Testis (tissue), 3 donors: Measurements from ENCODE around the gene CDPF1. TPM values are rescaled to one million over a fixed set of nuclear protein-coding genes. Genes with fewer than 3 reads are reported as not detected.

ENCODE experiments used
- DNase-seq: peaks from one replicate; pipeline ENCODE4 v3.0.0-alpha.2; 2019
- H3K27ac ChIP-seq, 2 donors: fragments of 200-600 bp; sonication (generic); one replicate each; pipeline ENCODE4 v1.5.1; 2019
- H3K27me3 ChIP-seq: fragments of 200-600 bp; sonication (generic); one replicate; pipeline ENCODE4 v1.5.1; 2019
- H3K36me3 ChIP-seq: fragments of 200-600 bp; sonication (generic); one replicate; pipeline ENCODE4 v1.5.1; 2017; ENCODE audit warnings: low read depth; ENCODE audit errors: missing control alignments
- H3K4me1 ChIP-seq: fragments of 200-600 bp; sonication (generic); one replicate; pipeline ENCODE4 v1.5.1; 2019
- H3K4me3 ChIP-seq, 2 donors: fragments of 200-600 bp; sonication (generic); one replicate each; pipeline ENCODE4 v1.5.1; 2017 to 2019
- H3K9me3 ChIP-seq: fragments of 200-600 bp; sonication (generic); one replicate; pipeline ENCODE4 v1.5.1; 2017
- POLR2A ChIP-seq: fragments of 450-650 bp; IDR thresholded peaks from one replicate; pipeline ENCODE4 v1.6.1; 2017; ENCODE audit warnings: antibody characterized with exemption, mild to moderate bottlenecking, moderate library complexity
- WGBS, 2 donors: methylation state at CpG; one replicate each; pipeline ENCODE4 v1.1.5; 2018; 5-methylcytosine and 5-hydroxymethylcytosine counted together
- intact Hi-C: fragments of 100-400 bp; cut with DNase I; formaldehyde crosslinking; loops from one replicate; pipeline ENCODE4 v1.15.1; 2023; ENCODE audit warnings: low total_unique reads
- polyA plus RNA-seq: library from polyadenylated mRNA; stranded (reverse); fragments of 350-450 nt; fragmentation: Illumina TruSeq; extraction: RNeasy Lipid Tissue Mini Kit (QIAGEN cat#74804); gene quantifications from one replicate; pipeline ENCODE4 v1.2.3, GENCODE V29; 2014; ENCODE audit warnings: low read depth, low replicate concordance; ENCODE audit not compliant: insufficient read depth
- total RNA-seq, 2 donors: library from RNA; depleted of rRNA; stranded (reverse); fragments of >200 nt; gene quantifications; one replicate each; pipeline ENCODE4 v1.2.3, GENCODE V29; 2016
- TF ChIP-seq, protein P1 (sequence below), 3 experiments: fragments of 450-650 bp in 2 of 3; fragments of 200-600 bp in 1 of 3; sonication (generic) in 1 of 3; IDR thresholded peaks; one replicate each; pipeline ENCODE4 v1.5.1; 2016 to 2019; ENCODE audit warnings: antibody characterized with exemption in 3 of 3, mild to moderate bottlenecking in 2 of 3, moderate library complexity in 1 of 3

CDPF1 gene
- total and polyA plus RNA-seq, 3 donors from 2014 or later = 6.0 to 12.2 (median 11.0) TPM

DNA sequence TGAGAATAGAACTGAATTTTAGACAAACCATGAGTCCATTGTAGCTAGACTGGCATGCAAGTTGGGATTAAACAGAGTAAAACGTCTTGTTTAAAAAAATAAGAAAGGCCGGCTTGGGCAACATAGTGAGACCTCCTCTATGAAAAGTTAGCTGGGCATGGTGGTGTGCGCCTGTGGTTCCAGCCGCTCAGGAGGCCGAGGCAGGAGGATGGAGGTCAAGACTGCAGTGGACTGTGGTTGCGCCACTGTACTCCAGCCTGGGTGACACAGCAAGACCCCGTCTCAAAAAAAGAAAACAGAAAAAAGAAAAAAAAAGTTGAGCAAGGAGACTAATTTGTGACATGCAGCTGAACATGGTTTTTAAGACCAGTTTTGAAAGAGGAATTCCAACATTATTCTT, 23.5 kb downstream of the CDPF1 start:
- Histone ChIP-seq H3K9me3 (no peaks in the 10 kb centered on the region), H3K27me3 (no peaks in the 10 kb centered on the region), H3K4me1 (no peaks in the 10 kb centered on the region), H3K4me3 (no peak overlapping the region), H3K36me3 (no peaks in the 10 kb centered on the region), H3K27ac (no peak overlapping the region)
- WGBS, 2 donors = 89 to 94% methylated on average over 7 of the region's 7 CpGs
- intact Hi-C loops = no loop called here
- no peak for DNase-seq
- no peak for TF ChIP-seq POLR2A
- TF ChIP-seq, protein P1, sequence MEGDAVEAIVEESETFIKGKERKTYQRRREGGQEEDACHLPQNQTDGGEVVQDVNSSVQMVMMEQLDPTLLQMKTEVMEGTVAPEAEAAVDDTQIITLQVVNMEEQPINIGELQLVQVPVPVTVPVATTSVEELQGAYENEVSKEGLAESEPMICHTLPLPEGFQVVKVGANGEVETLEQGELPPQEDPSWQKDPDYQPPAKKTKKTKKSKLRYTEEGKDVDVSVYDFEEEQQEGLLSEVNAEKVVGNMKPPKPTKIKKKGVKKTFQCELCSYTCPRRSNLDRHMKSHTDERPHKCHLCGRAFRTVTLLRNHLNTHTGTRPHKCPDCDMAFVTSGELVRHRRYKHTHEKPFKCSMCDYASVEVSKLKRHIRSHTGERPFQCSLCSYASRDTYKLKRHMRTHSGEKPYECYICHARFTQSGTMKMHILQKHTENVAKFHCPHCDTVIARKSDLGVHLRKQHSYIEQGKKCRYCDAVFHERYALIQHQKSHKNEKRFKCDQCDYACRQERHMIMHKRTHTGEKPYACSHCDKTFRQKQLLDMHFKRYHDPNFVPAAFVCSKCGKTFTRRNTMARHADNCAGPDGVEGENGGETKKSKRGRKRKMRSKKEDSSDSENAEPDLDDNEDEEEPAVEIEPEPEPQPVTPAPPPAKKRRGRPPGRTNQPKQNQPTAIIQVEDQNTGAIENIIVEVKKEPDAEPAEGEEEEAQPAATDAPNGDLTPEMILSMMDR (IDR thresholded peaks at IDR 0.05) = no peak

DNA sequence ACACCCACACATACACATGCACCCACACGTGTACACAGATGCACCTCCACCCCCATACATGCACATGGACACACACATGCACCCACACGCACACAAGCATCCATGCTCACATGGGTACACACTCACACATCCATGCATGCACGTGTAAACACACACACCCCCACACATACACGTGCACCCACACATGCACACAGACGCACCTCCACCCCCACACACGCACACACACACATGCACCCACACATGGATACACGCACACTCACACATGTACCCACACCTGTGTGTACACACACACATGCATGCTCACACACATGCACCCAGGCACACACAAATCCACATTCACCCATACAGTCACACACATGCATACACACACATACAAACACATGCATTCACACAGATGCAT, 24.5 kb downstream of the CDPF1 start:
- TF ChIP-seq, protein P1 (IDR thresholded peaks at IDR 0.05) = no peak
- TF ChIP-seq POLR2A = no peak
- WGBS, 2 donors = 81 to 82% methylated on average over 7 of the region's 7 CpGs
- intact Hi-C loops = no loop called here
- Histone ChIP-seq H3K36me3 (no peaks in the 10 kb centered on the region), H3K27ac (no peak overlapping the region), H3K27me3 (no peaks in the 10 kb centered on the region), H3K9me3 (no peaks in the 10 kb centered on the region), H3K4me1 (no peaks in the 10 kb centered on the region), H3K4me3 (no peak overlapping the region)
- DNase-seq = no peak

DNA sequence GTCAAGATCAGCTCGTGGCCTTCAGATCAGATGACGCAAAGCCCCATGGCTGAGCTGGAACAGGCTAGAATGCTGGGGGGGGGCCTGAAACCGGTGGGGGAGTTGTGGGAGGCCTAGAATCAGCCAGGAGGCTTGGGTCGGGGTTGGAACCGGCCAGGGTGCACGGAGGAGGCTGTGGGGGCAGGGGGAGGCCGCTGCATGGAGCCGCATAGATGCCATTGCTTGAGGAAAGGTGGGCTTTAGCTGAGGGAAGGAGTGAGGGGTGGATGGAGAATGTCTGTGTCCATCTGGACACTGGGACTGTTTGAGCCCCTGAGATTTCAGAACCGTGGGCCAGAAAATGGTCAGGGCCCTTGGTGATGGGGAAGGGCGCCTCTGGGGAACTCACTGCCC, 25.2 kb downstream of the CDPF1 start:
- no peak for TF ChIP-seq POLR2A
- TF ChIP-seq, protein P1 (IDR thresholded peaks at IDR 0.05) = no peak
- no peaks in the 10 kb centered on the region for H3K4me1 ChIP-seq
- no peaks in the 10 kb centered on the region for H3K27me3 ChIP-seq
- no peak for DNase-seq
- intact Hi-C loops = no loop called here
- no peak overlapping the region for H3K4me3 ChIP-seq
- no peaks in the 10 kb centered on the region for H3K9me3 ChIP-seq
- H3K27ac ChIP-seq = no peak overlapping the region
- no peaks in the 10 kb centered on the region for H3K36me3 ChIP-seq
- WGBS, 2 donors = 75 to 76% methylated on average over 10 of the region's 10 CpGs

DNA sequence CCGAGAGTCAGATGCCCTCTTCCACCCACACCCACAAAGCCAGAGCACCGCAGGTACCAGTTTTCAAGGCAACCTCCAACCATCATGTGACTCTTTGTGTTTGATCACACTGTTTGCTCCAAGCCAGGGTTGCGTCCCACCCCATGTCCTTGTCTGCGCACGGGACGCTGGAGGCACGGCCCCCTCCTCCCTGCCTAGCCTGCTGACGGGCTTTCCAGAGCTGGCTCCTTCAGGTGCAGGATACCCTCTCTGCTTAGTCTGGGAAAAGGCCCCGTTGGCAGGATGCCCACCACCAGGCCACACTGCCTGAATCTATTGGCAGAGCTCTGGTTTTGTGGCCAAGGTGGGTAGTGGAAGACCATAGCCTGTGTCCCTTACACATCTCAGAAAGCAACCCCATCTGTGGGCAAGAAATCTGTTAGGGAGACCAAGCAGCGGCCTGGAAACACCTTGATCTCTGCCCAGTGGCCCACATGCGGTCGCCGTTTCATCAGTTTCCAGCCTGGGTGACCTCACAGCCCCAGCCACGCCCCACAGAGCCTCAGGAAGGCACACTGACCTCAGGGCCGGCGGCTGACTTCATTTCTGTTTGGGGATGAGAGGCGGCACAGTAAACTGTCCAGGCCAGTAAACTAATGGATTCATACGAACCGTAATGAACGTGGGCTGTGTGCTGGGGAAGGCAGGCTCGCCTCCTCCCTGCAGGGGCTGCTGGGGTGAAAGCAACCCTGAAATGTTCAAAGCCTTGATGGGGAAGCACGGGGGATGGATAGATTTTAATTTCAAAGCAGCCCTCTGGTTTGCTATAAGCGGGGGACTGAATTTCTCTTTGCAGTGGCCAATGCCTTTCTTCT, 25.8 kb downstream of the CDPF1 start:
- Histone ChIP-seq H3K36me3 (no peaks in the 10 kb centered on the region), H3K27ac (no peak overlapping the region), H3K9me3 (no peaks in the 10 kb centered on the region), H3K4me3 (no peak overlapping the region), H3K4me1 (no peaks in the 10 kb centered on the region), H3K27me3 (no peaks in the 10 kb centered on the region)
- TF ChIP-seq, protein P1 (IDR thresholded peaks at IDR 0.05) = no peak
- no peak for TF ChIP-seq POLR2A
- intact Hi-C loops = no loop called here
- WGBS, 2 donors = 93% methylated on average over 14 to 23 of the region's 23 CpGs
- no peak for DNase-seq

DNA sequence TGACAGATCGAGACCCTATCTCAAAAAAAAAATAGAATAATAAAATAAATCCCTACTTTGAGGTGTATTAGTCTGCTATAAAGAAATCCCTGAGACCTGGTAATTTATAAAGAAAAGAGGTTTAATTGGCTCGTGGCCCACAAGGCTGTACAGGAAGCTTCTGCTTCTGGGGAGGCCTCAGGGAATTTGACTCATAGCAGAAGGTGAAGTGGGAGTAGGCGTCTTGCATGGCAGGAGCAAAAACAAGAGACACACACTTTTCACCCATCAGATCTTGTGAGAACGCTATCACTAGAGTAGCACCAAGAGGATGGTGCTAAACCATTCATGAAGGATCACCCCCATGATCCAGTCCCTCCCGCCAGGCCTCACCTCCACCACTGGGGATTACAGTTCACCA, 29.2 kb downstream of the CDPF1 start:
- H3K36me3 ChIP-seq = no peaks in the 10 kb centered on the region
- H3K9me3 ChIP-seq = no peaks in the 10 kb centered on the region
- no peak overlapping the region for H3K4me3 ChIP-seq
- no peak for DNase-seq
- 85 to 89% methylated on average over 4 to 5 of the region's 5 CpGs for WGBS, 2 donors
- intact Hi-C loops = no loop called here
- TF ChIP-seq, protein P1 (IDR thresholded peaks at IDR 0.05) = no peak
- TF ChIP-seq POLR2A = no peak
- no peaks in the 10 kb centered on the region for H3K27me3 ChIP-seq
- no peaks in the 10 kb centered on the region for H3K4me1 ChIP-seq
- no peak overlapping the region for H3K27ac ChIP-seq
